HG03103 (cell line): Measurements from ENCODE around the gene DYRK4.

ENCODE experiments used
- ATAC-seq: cut with Tn5 transposase; IDR thresholded peaks from one replicate; pipeline ENCODE4 v1.9.1; 2021; ENCODE audit warnings: low read depth; ENCODE audit not compliant: unreplicated experiment

DYRK4 gene

GRCh38 chr12:4615667-4616066 is 53.7 kb downstream of the DYRK4 start:
- no peak for ATAC-seq

- ATAC-seq, result no peak
These were observed 59.5 kb downstream of the DYRK4 start for GRCh38 chr12:4621511-4621910.

GRCh38 chr12:4626543-4626942 is 64.5 kb downstream of the DYRK4 start:
- ATAC-seq, result no peak

DNA sequence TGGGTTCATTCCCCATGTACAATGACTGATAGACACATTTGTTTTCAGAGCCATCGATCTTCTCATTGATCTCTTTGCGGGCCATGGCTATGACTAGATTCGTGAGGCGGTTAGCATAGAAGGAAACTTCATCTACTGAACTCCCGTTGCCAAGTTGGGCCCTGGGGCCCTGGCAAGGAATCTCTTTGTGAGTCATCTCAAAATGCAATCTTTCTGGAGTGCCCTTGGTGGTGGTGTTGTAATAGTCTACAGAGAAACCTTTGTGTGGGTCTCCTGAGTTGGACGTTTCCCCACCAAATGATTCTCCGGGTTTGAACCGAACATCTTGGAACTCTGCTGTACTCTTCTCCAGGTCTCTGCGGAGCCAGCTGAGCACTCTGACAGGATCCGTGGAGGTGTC is 66.4 kb downstream of the DYRK4 start:
- ATAC-seq, result no peak

DNA sequence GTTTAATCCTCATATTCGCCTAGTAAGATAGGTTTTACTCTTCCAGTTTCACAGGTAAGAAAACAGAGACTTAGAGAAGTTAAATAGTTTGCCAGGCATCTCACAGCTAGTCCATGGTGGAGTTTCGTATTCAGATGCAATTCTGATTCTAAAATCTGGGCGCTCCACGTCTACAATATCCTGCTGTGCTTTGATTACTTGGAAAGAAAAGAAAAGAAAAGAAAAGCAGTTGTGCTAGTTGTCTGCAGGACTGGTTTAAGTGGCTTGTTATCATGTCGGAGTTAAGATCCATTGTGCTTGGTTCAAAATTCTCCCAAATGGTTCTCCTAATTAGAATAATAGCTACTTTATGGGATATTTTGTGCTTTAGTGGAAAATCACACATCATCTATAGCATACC is 68.3 kb downstream of the DYRK4 start:
- ATAC-seq, result no peak

DNA sequence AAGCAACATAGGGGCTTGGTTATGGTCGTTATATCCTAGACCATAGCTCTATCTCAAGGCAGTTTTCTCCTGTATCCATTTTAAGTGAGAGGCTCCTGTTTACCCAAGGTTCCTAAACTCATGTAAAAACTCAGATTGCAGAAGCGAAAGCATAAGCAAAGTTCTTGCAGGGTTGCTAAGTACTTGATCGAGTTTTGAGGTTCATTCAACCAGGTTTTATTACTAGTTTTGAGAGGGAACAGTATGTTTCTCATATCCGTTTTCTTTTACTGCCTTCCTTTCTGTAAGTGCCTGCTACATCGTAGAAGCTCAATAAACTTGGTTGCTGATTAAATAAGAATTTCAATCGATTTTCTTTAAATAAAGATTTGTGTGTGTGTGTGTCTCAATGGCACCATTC is 81.7 kb downstream of the DYRK4 start:
- ATAC-seq, result no peak

DNA sequence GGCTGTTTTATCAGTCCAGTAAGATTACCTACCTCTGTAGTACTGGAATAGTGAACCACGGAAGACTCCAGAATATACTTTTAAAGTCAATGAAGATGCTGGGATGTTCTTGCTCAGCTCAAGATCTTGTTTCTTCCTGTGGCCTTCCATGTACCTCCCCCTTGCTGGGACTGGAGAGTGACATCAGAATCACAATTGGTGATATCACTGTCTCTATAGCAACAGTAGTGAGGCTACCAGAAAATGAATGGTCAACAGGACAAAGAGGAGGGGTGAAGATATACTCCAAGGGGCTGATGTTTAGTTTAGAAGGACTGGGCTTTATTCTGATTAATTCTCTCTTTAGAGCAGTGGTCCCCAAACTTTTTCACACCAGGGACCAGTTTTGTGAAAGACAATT is 83.0 kb downstream of the DYRK4 start:
- no peak for ATAC-seq

GRCh38 chr12:4648104-4648500 is 86.1 kb downstream of the DYRK4 start:
- no peak for ATAC-seq

DNA sequence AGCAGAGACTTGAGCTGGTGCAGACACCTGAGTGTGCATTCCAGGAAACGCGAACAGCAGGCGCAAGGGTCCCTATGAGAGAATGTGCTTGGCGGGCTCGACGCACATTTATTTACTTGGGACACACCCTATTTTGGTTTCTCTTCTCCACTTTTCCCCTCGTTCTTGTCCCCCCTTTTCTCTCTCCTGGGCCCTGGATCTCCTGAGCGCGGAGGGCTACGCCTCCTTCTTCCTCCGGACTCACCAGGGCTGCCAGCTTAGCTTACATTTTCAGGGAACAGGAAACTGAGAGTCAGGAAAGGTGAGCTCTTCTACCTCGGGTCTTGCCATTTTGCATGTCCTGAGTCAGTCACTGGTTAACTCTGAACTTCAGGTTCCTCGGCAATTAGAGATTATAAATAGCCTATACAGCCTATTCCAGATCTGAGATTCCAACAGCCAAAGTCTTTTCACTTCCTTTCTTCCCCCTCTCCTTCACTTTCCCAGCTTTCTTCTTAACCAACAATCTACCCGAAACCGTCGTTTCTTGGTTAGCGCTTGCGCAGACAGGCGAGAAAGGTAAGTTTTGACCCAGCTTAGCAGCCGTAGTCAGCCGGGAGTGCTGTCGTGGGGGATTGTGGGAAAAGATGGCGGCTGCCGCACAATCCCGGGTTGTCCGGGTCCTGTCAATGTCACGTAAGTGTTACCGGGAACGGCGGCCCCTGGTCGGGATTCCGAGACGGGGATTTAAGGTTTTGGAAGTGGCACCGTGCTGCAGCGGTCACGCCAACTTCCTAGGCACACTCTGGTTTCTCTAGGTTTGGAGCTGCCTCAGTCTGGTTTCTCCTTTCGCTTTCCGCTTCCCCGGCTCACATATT is 86.7 kb downstream of the DYRK4 start, which contains the start of the genes AKAP3 and NDUFA9:
Gene AKAP3, minus strand, starts transcription at position 551 of the 857 bp plus-strand sequence. CDS start 10,855 bp downstream, outside the sequence.
Gene NDUFA9, plus strand, starts transcription at position 614 of the 857 bp plus-strand sequence. Its CDS starts 13 bp downstream, at position 627.
- peak; percentile 74 for ATAC-seq

DNA sequence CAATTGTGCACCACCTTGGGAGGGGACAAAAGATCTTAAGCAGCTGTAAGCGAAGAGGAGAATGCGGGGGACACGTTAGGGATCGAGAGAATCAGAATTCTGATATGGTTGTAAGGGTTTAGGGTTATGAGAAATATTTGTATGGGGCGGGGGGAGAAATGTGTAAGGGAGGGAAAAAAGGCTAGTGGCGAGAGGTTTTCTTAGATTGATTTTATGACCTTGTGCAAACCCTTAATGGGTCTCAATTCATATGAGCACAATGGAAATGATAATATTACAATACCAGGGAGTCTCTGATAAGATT is 87.3 kb downstream of the DYRK4 start:
- no peak for ATAC-seq

DNA sequence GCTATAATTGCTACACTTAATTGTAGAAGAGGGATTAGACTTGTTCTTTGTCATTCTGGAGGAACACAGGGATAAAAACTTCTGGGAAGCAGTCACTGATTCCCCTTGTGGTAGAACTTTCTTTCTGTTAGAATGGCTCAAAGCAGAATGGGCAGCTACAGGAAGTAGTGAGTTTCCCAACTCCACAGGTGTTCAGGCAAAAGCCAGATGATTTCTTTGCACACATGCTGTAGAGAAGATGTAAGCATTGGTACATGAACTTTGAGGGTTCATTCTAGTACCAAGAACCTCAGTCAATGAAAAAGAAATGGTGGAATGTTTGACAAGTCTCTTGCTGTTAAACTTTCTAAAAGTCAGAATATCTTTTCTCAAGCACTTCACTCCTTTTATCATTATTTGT is 91.2 kb downstream of the DYRK4 start:
- ATAC-seq, result no peak

DNA sequence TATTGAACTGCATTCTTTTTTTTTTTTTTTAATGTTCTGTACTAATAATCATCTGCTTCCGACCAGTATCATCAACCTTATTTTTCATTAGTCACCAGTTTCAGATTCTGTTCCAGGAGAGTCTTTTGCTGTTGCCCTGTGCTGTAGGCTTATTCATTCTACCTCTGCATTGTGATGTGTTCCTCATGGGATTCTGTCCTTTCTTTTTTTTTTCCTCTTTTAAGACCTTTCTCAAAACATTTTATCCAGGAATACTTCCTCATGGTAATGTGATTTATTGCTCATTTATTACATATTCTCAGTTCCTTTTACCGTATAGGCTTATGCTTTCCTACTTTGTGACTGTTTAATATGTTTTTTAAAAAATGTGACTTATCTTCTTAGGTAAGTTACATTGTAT is 91.7 kb downstream of the DYRK4 start:
- ATAC-seq, result no peak
